Neural progenitor cell (in vitro differentiated cells): ENCODE measurements around the gene MMD. TPM values are rescaled to one million over a fixed set of nuclear protein-coding genes. Genes with fewer than 3 reads are reported as not detected.
A peak's percentile ranks its signal among the peaks of the same experiment; 100 is the strongest.

Experiments used
- DNase-seq: peaks from one replicate; pipeline ENCODE4 v3.0.0-alpha.2; 2016; ENCODE audit warnings: low spot score
- H2AFZ ChIP-seq: fragments of 200-600 bp; sonication (generic); replicated peaks from 2 replicates; pipeline ENCODE4 v1.6.1; 2016; ENCODE audit warnings: antibody characterized with exemption
- H3F3A ChIP-seq: fragments of 200-600 bp; sonication (generic); 2 replicates; pipeline ENCODE4 v1.6.1; 2016; ENCODE audit warnings: antibody characterized with exemption, low read depth
- H3K27ac ChIP-seq: fragments of 200-600 bp; sonication (generic); 2 replicates; pipeline ENCODE4 v1.5.1; 2016; ENCODE audit warnings: mild to moderate bottlenecking
- H3K27me3 ChIP-seq: fragments of 200-600 bp; sonication (generic); 2 replicates; pipeline ENCODE4 v1.6.1; 2016; ENCODE audit warnings: mild to moderate bottlenecking, moderate library complexity
- H3K36me3 ChIP-seq: fragments of 200-600 bp; sonication (generic); 2 replicates; pipeline ENCODE4 v1.5.1; 2016
- H3K4me1 ChIP-seq: fragments of 200-600 bp; sonication (generic); 2 replicates; pipeline ENCODE4 v1.6.1; 2016; ENCODE audit warnings: mixed run types
- H3K4me2 ChIP-seq: fragments of 200-600 bp; sonication (generic); 2 replicates; pipeline ENCODE4 v1.6.1; 2016
- H3K4me3 ChIP-seq: fragments of 200-600 bp; sonication (generic); 2 replicates; pipeline ENCODE4 v1.5.1; 2016
- H3K79me2 ChIP-seq: fragments of 200-600 bp; sonication (generic); 2 replicates; pipeline ENCODE4 v1.6.1; 2016; ENCODE audit warnings: low read depth
- H3K9ac ChIP-seq: fragments of 200-600 bp; sonication (generic); 2 replicates; pipeline ENCODE4 v1.6.1; 2016
- H3K9me3 ChIP-seq: fragments of 200-600 bp; sonication (generic); 2 replicates; pipeline ENCODE4 v1.5.1; 2016; ENCODE audit warnings: low read depth
- H4K20me1 ChIP-seq: fragments of 200-600 bp; sonication (generic); 2 replicates; pipeline ENCODE4 v1.6.1; 2016; ENCODE audit warnings: low read depth
- H3K27ac Mint-ChIP-seq: 3 replicates; pipeline ENCODE4 v1.8.0; 2021; ENCODE audit warnings: mixed read lengths
- H3K27me3 Mint-ChIP-seq: 2 replicates; pipeline ENCODE4 v1.8.0; 2022; ENCODE audit warnings: low read depth, mild to moderate bottlenecking, inconsistent platforms, moderate library complexity, mixed read lengths; ENCODE audit not compliant: insufficient read depth
- H3K36me3 Mint-ChIP-seq: 3 replicates; pipeline ENCODE4 v1.8.0; 2021; ENCODE audit warnings: mixed read lengths
- H3K4me1 Mint-ChIP-seq: 3 replicates; pipeline ENCODE4 v1.8.0; 2021; ENCODE audit warnings: mixed read lengths
- H3K4me3 Mint-ChIP-seq: 3 replicates; pipeline ENCODE4 v1.8.0; 2021; ENCODE audit warnings: mild to moderate bottlenecking, moderate library complexity, mixed read lengths
- H3K9me3 Mint-ChIP-seq: 3 replicates; pipeline ENCODE4 v1.8.0; 2020; ENCODE audit warnings: mixed read lengths
- CTCF ChIP-seq: fragments of 200-600 bp; sonication (generic); IDR thresholded peaks from 2 replicates; pipeline ENCODE4 v1.5.1; 2017; ENCODE audit warnings: antibody characterized with exemption, mild to moderate bottlenecking
- EZH2 ChIP-seq: fragments of 200-600 bp; sonication (generic); IDR thresholded peaks from 2 replicates; pipeline ENCODE4 v1.6.1; 2017; ENCODE audit warnings: antibody characterized with exemption, mild to moderate bottlenecking, moderate library complexity
- EZH2phosphoT487 ChIP-seq: fragments of 200-600 bp; sonication (generic); IDR thresholded peaks from 2 replicates; pipeline ENCODE4 v1.6.1; 2017; ENCODE audit warnings: antibody characterized with exemption
- total RNA-seq: library from RNA; depleted of rRNA; stranded (reverse); fragments of >200 nt; gene quantifications from 2 replicates; pipeline ENCODE4 v1.2.3, GENCODE V29; 2015; ENCODE audit warnings: low replicate concordance

MMD gene
- total RNA-seq, 1 donor from 2014 or later = 122 TPM

DNA sequence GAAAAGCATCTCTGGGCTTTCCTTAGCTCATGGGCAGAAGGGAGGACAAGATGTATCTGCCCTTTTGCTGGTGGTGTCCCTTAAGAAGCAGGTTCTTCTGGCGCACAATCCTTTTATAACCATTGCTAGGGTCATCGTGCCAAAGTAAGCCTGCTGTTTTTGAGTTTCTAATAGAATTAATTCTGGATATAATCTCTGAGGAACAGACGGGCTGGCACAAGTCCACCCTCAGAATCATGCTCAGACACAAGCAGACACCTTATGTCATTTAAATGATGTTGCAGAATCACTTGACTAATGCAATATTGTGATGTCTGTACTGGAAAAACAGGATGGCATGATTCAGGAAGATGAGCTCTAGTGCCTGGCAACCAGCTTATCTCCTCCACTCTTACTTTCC, 18.8 kb upstream of the MMD start:
- no peak overlapping the region for H3K4me3 Mint-ChIP-seq

GRCh38 chr17:55437159-55437605, 15.5 kb upstream of the MMD start:
- Histone ChIP-seq H3K79me2 (no peaks in the 10 kb centered on the region), H3K27me3 (no peaks in the 10 kb centered on the region), H3K9ac (no peak overlapping the region), H3K27ac (peak overlapping the region; percentile 94), H3K4me1 (peaks cover 21% of the 10 kb centered on the region), H2AFZ (no peak overlapping the region), H3K4me2 (peak overlapping the region; percentile 65), H4K20me1 (no peaks in the 10 kb centered on the region), H3K4me3 (no peak overlapping the region), H3F3A (peaks cover 17% of the 10 kb centered on the region), H3K9me3 (no peaks in the 10 kb centered on the region), H3K36me3 (no peaks in the 10 kb centered on the region)
- peak; percentile 34 for DNase-seq
- Mint-ChIP-seq H3K4me3 (no peak overlapping the region), H3K9me3 (no peaks in the 10 kb centered on the region), H3K4me1 (peaks cover 20% of the 10 kb centered on the region), H3K36me3 (no peaks in the 10 kb centered on the region), H3K27ac (no peak overlapping the region), H3K27me3 (peaks cover 2% of the 10 kb centered on the region)
- TF ChIP-seq EZH2 (no peak), EZH2phosphoT487 (no peak), CTCF (no peak)

More for the DNA sequence above, 18.8 kb upstream of the MMD start:
- H3K4me1 ChIP-seq = peaks cover 50% of the 10 kb centered on the region
- Mint-ChIP-seq H3K27me3 (peaks cover 2% of the 10 kb centered on the region), H3K9me3 (no peaks in the 10 kb centered on the region), H3K36me3 (no peaks in the 10 kb centered on the region), H3K4me1 (peaks cover 32% of the 10 kb centered on the region), H3K27ac (no peak overlapping the region)
- DNase-seq = no peak
- no peak overlapping the region for H3K4me2 ChIP-seq
- no peaks in the 10 kb centered on the region for H3K36me3 ChIP-seq
- H3K9me3 ChIP-seq = no peaks in the 10 kb centered on the region
- H3K27me3 ChIP-seq = no peaks in the 10 kb centered on the region
- TF ChIP-seq CTCF (no peak), EZH2 (no peak), EZH2phosphoT487 (no peak)
- no peaks in the 10 kb centered on the region for H4K20me1 ChIP-seq
- H2AFZ ChIP-seq = no peak overlapping the region
- H3K27ac ChIP-seq = no peak overlapping the region
- H3K4me3 ChIP-seq = no peak overlapping the region
- H3K9ac ChIP-seq = no peak overlapping the region
- no peaks in the 10 kb centered on the region for H3K79me2 ChIP-seq
- peaks cover 37% of the 10 kb centered on the region for H3F3A ChIP-seq

GRCh38 chr17:55436224-55437158, 14.9 kb upstream of the MMD start:
- H4K20me1 ChIP-seq = no peaks in the 10 kb centered on the region
- Mint-ChIP-seq H3K36me3 (no peaks in the 10 kb centered on the region), H3K4me1 (peaks cover 20% of the 10 kb centered on the region), H3K27me3 (peaks cover 2% of the 10 kb centered on the region), H3K4me3 (no peak overlapping the region), H3K27ac (no peak overlapping the region), H3K9me3 (no peaks in the 10 kb centered on the region)
- no peaks in the 10 kb centered on the region for H3K36me3 ChIP-seq
- TF ChIP-seq CTCF = no peak
- no peak for TF ChIP-seq EZH2phosphoT487
- no peak for TF ChIP-seq EZH2
- no peak overlapping the region for H2AFZ ChIP-seq
- no peaks in the 10 kb centered on the region for H3K9me3 ChIP-seq
- H3K4me1 ChIP-seq = peaks cover 19% of the 10 kb centered on the region
- H3K27ac ChIP-seq = peak overlapping the region; percentile 94
- no peak for DNase-seq
- H3K79me2 ChIP-seq = no peaks in the 10 kb centered on the region
- peaks cover 17% of the 10 kb centered on the region for H3F3A ChIP-seq
- H3K4me3 ChIP-seq = no peak overlapping the region
- H3K9ac ChIP-seq = no peak overlapping the region
- no peaks in the 10 kb centered on the region for H3K27me3 ChIP-seq
- H3K4me2 ChIP-seq = peak overlapping the region; percentile 65
